RWPE2 (cell line): Measurements from ENCODE around the gene ZNF384.

ENCODE experiments used
- ATAC-seq: fragments of 200-7000 bp; cut with Tn5 transposase; 3 replicates; pipeline ENCODE4 v1.9.1; 2021; ENCODE audit warnings: low read depth
- DNase-seq: peaks from one replicate; pipeline ENCODE4 v3.0.0-alpha.2; 2020; ENCODE audit warnings: low spot score
- H3K27ac ChIP-seq: fragments of 450-650 bp; 2 replicates; pipeline ENCODE4 v1.5.1; 2017; ENCODE audit warnings: mild to moderate bottlenecking; ENCODE audit not compliant: poor library complexity, severe bottlenecking
- H3K27me3 ChIP-seq: fragments of 250-450 bp; sonication (Bioruptor Pico); 2 replicates; pipeline ENCODE4 v1.5.1; 2021; ENCODE audit warnings: mild to moderate bottlenecking, moderate library complexity; ENCODE audit not compliant: insufficient read depth, poor library complexity, severe bottlenecking
- H3K36me3 ChIP-seq: fragments of 250-450 bp; sonication (Bioruptor Pico); 2 replicates; pipeline ENCODE4 v1.5.1; 2020; ENCODE audit warnings: low read depth, mild to moderate bottlenecking, moderate library complexity
- H3K4me1 ChIP-seq: fragments of 250-450 bp; sonication (Bioruptor Pico); 2 replicates; pipeline ENCODE4 v1.5.1; 2021; ENCODE audit warnings: mild to moderate bottlenecking, moderate library complexity; ENCODE audit not compliant: insufficient read depth, poor library complexity, severe bottlenecking
- H3K4me3 ChIP-seq: fragments of 250-450 bp; sonication (Bioruptor Pico); 2 replicates; pipeline ENCODE4 v1.5.1; 2021; ENCODE audit warnings: mild to moderate bottlenecking, moderate library complexity; ENCODE audit not compliant: severe bottlenecking
- H3K9me3 ChIP-seq: fragments of 250-450 bp; sonication (Bioruptor Pico); 2 replicates; pipeline ENCODE4 v1.5.1; 2021; ENCODE audit warnings: mild to moderate bottlenecking, moderate library complexity; ENCODE audit not compliant: severe bottlenecking
- TF ChIP-seq, protein P1 (sequence below): fragments of 450-650 bp; IDR thresholded peaks from one replicate; pipeline ENCODE4 v1.5.1; 2017; ENCODE audit warnings: mild to moderate bottlenecking, moderate library complexity; ENCODE audit not compliant: poor library complexity, severe bottlenecking

Gene ZNF384

GRCh38 chr12:6688543-6688998, 604 bp downstream of the ZNF384 start:
- TF ChIP-seq, protein P1, sequence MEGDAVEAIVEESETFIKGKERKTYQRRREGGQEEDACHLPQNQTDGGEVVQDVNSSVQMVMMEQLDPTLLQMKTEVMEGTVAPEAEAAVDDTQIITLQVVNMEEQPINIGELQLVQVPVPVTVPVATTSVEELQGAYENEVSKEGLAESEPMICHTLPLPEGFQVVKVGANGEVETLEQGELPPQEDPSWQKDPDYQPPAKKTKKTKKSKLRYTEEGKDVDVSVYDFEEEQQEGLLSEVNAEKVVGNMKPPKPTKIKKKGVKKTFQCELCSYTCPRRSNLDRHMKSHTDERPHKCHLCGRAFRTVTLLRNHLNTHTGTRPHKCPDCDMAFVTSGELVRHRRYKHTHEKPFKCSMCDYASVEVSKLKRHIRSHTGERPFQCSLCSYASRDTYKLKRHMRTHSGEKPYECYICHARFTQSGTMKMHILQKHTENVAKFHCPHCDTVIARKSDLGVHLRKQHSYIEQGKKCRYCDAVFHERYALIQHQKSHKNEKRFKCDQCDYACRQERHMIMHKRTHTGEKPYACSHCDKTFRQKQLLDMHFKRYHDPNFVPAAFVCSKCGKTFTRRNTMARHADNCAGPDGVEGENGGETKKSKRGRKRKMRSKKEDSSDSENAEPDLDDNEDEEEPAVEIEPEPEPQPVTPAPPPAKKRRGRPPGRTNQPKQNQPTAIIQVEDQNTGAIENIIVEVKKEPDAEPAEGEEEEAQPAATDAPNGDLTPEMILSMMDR = no peak
- no peak for DNase-seq
- H3K36me3 ChIP-seq = peaks cover 22% of the 10 kb centered on the region
- no peaks in the 10 kb centered on the region for H3K27me3 ChIP-seq
- H3K4me3 ChIP-seq = peak overlapping the region; percentile 60
- H3K9me3 ChIP-seq = no peaks in the 10 kb centered on the region
- ATAC-seq = peak; percentile 1; the same call in 1 of the 3 replicates
- peaks cover 14% of the 10 kb centered on the region for H3K4me1 ChIP-seq
- peak overlapping the region; percentile 79 for H3K27ac ChIP-seq

GRCh38 chr12:6685814-6686213, 3.4 kb downstream of the ZNF384 start:
- no peak overlapping the region for H3K27ac ChIP-seq
- TF ChIP-seq, protein P1 = no peak
- ATAC-seq (no peak), DNase-seq (no peak)
- H3K4me1 ChIP-seq = peaks cover 14% of the 10 kb centered on the region
- H3K27me3 ChIP-seq = no peaks in the 10 kb centered on the region
- H3K4me3 ChIP-seq = no peak overlapping the region
- peaks cover 22% of the 10 kb centered on the region for H3K36me3 ChIP-seq
- H3K9me3 ChIP-seq = no peaks in the 10 kb centered on the region

GRCh38 chr12:6684609-6685008, 4.6 kb downstream of the ZNF384 start:
- DNase-seq = no peak
- Histone ChIP-seq H3K4me1 (peaks cover 9% of the 10 kb centered on the region), H3K27me3 (no peaks in the 10 kb centered on the region), H3K27ac (no peak overlapping the region), H3K9me3 (no peaks in the 10 kb centered on the region), H3K36me3 (peaks cover 33% of the 10 kb centered on the region), H3K4me3 (no peak overlapping the region)
- ATAC-seq = no peak
- TF ChIP-seq, protein P1 = peak; percentile 64

GRCh38 chr12:6676962-6677361, 12.2 kb downstream of the ZNF384 start:
- DNase-seq = no peak
- no peak for ATAC-seq
- Histone ChIP-seq H3K36me3 (peaks cover 84% of the 10 kb centered on the region), H3K9me3 (no peaks in the 10 kb centered on the region), H3K27ac (no peak overlapping the region), H3K27me3 (no peaks in the 10 kb centered on the region), H3K4me3 (no peak overlapping the region), H3K4me1 (no peaks in the 10 kb centered on the region)
- TF ChIP-seq, protein P1 = no peak

DNA sequence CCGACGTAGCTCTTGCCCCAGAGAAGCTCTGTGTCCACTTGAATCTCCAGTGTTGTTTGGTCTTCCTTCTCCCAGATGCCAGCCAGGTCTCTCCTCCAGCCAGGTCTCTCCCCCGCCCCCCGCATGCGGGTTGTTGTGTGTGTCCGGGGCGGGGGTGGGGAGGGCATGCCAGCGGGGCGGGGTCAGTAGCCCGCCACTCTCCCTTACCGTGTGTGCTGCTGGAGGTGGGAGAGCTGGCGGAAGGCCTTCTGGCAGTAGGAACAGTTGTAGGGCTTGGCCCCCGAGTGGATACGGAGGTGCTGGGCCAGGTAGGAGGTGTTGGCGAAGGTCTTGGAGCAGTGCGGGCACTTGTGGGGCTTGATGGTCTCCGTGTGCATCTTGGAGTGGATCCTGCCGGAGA, 17.0 kb downstream of the ZNF384 start:
- TF ChIP-seq, protein P1 = no peak
- H3K4me1 ChIP-seq = no peaks in the 10 kb centered on the region
- ATAC-seq (no peak), DNase-seq (no peak)
- H3K4me3 ChIP-seq = no peak overlapping the region
- no peak overlapping the region for H3K27ac ChIP-seq
- no peaks in the 10 kb centered on the region for H3K27me3 ChIP-seq
- peaks cover 91% of the 10 kb centered on the region for H3K36me3 ChIP-seq
- H3K9me3 ChIP-seq = no peaks in the 10 kb centered on the region
